Activated T-cell treated with anti-CD3 and anti-CD28 coated beads for 4 hours (primary cell): ENCODE results near the gene LAPTM5.

Source experiments
- DNase-seq: peaks from one replicate; pipeline ENCODE4 v3.0.0-alpha.2; 2020

LAPTM5 gene

GRCh38 chr1:30741239-30741894 lies 16.2 kb downstream of the LAPTM5 start:
- no peak for DNase-seq

- DNase-seq: no peak
Measured at GRCh38 chr1:30740251-30741238, 17.0 kb downstream of the LAPTM5 start.

- DNase-seq: no peak
Measured at GRCh38 chr1:30739601-30740000, 18.0 kb downstream of the LAPTM5 start.

- DNase-seq: no peak
Measured at GRCh38 chr1:30738715-30739559, 18.6 kb downstream of the LAPTM5 start.

GRCh38 chr1:30738040-30738714 lies 19.4 kb downstream of the LAPTM5 start:
- DNase-seq: no peak

GRCh38 chr1:30737357-30738039 lies 20.1 kb downstream of the LAPTM5 start:
- no peak for DNase-seq

- DNase-seq: no peak
Measured at GRCh38 chr1:30735668-30736498, 21.7 kb downstream of the LAPTM5 start.

GRCh38 chr1:30735124-30735523 lies 22.4 kb downstream of the LAPTM5 start:
- no peak for DNase-seq

GRCh38 chr1:30734580-30734979 lies 23.0 kb downstream of the LAPTM5 start:
- no peak for DNase-seq

- DNase-seq: no peak
Measured at GRCh38 chr1:30734106-30734505, 23.5 kb downstream of the LAPTM5 start.

- DNase-seq: no peak
Measured at GRCh38 chr1:30733493-30733892, 24.1 kb downstream of the LAPTM5 start.

GRCh38 chr1:30732277-30732996 lies 25.1 kb downstream of the LAPTM5 start:
- no peak for DNase-seq

- no peak for DNase-seq
Measured at GRCh38 chr1:30731806-30732276, 25.7 kb downstream of the LAPTM5 start.

- DNase-seq: no peak
Measured at GRCh38 chr1:30731109-30731805, 26.3 kb downstream of the LAPTM5 start.

- DNase-seq: no peak
Measured at GRCh38 chr1:30730346-30731108, 27.0 kb downstream of the LAPTM5 start.

- no peak for DNase-seq
Measured at GRCh38 chr1:30729901-30730300, 27.7 kb downstream of the LAPTM5 start.

- DNase-seq: no peak
Measured at GRCh38 chr1:30728832-30729638, 28.5 kb downstream of the LAPTM5 start.

GRCh38 chr1:30728340-30728739 lies 29.2 kb downstream of the LAPTM5 start:
- DNase-seq: no peak
